ENCODE data around the gene COL8A1.

- no peak for TF ChIP-seq TCF12 (IDR thresholded peaks at IDR 0.05; ENCODE audit: low read depth)
- TF ChIP-seq RAD21 (IDR thresholded peaks at IDR 0.05; ENCODE audit: low read depth) = no peak
Observed at GRCh38 chr3:99627062-99627826, 11.2 kb upstream of the COL8A1 start.
